ENCODE results near the gene CCDC91. TPM values are rescaled to one million over a fixed set of nuclear protein-coding genes. Genes with fewer than 3 reads are reported as not detected.

Gene CCDC91
- total RNA-seq, 1 experiment from 2014 or later = 15.7 TPM

DNA sequence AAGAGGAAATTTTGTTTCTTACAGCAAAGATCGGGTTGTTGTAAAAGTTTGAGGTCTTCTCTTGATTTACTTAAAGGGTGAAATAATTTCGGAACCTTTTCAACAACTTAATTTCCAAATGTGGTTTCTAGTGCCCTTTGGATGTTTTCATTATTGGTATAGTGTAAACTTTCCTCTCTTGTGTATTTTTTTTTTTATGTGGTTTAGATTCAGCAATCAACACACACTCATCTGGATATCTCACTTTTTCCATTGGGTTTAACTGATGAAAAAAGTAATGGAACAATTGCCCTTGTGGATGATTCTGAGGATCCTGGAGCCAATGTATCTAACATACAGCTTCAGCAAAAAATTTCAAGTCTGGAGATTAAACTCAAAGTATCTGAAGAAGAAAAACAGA, 116.3 kb downstream of the CCDC91 start:
- H3K4me3 Mint-ChIP-seq = no peak overlapping the region
- CTCF ChIA-PET = no interaction called here
- no peaks in the 10 kb centered on the region for H3K9me3 Mint-ChIP-seq
- no peak for TF ChIP-seq ZNF138 (CRISPR knock-in tag; conservative IDR thresholded peaks at IDR 0.05)
- TF ChIP-seq NFATC4 (CRISPR knock-in tag; IDR thresholded peaks at IDR 0.05) = no peak
- TF ChIP-seq, protein P1, sequence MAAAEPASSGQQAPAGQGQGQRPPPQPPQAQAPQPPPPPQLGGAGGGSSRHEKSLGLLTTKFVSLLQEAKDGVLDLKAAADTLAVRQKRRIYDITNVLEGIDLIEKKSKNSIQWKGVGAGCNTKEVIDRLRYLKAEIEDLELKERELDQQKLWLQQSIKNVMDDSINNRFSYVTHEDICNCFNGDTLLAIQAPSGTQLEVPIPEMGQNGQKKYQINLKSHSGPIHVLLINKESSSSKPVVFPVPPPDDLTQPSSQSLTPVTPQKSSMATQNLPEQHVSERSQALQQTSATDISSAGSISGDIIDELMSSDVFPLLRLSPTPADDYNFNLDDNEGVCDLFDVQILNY (CRISPR knock-in tag; IDR thresholded peaks at IDR 0.05) = no peak
- TF ChIP-seq NR1H2 (CRISPR knock-in tag; IDR thresholded peaks at IDR 0.05) = no peak
- TF ChIP-seq, protein P2, sequence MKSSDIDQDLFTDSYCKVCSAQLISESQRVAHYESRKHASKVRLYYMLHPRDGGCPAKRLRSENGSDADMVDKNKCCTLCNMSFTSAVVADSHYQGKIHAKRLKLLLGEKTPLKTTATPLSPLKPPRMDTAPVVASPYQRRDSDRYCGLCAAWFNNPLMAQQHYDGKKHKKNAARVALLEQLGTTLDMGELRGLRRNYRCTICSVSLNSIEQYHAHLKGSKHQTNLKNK (CRISPR knock-in tag; IDR thresholded peaks at IDR 0.05) = no peak
- no peak for TF ChIP-seq ATF1 (CRISPR knock-in tag; IDR thresholded peaks at IDR 0.05)
- no peak for TF ChIP-seq KAT7 (CRISPR knock-in tag; IDR thresholded peaks at IDR 0.05; ENCODE audit: borderline replicate concordance)
- no peak for TF ChIP-seq NFE2L1 (CRISPR knock-in tag; IDR thresholded peaks at IDR 0.05)
- TF ChIP-seq, protein P3, sequence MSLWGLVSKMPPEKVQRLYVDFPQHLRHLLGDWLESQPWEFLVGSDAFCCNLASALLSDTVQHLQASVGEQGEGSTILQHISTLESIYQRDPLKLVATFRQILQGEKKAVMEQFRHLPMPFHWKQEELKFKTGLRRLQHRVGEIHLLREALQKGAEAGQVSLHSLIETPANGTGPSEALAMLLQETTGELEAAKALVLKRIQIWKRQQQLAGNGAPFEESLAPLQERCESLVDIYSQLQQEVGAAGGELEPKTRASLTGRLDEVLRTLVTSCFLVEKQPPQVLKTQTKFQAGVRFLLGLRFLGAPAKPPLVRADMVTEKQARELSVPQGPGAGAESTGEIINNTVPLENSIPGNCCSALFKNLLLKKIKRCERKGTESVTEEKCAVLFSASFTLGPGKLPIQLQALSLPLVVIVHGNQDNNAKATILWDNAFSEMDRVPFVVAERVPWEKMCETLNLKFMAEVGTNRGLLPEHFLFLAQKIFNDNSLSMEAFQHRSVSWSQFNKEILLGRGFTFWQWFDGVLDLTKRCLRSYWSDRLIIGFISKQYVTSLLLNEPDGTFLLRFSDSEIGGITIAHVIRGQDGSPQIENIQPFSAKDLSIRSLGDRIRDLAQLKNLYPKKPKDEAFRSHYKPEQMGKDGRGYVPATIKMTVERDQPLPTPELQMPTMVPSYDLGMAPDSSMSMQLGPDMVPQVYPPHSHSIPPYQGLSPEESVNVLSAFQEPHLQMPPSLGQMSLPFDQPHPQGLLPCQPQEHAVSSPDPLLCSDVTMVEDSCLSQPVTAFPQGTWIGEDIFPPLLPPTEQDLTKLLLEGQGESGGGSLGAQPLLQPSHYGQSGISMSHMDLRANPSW (CRISPR knock-in tag; conservative IDR thresholded peaks at IDR 0.05; ENCODE audit: low read depth) = no peak
- TF ChIP-seq MYBL2 (CRISPR knock-in tag; IDR thresholded peaks at IDR 0.05) = no peak
- TF ChIP-seq MXD4 (CRISPR knock-in tag; IDR thresholded peaks at IDR 0.05; ENCODE audit: borderline replicate concordance) = no peak
- TF ChIP-seq, protein P4, sequence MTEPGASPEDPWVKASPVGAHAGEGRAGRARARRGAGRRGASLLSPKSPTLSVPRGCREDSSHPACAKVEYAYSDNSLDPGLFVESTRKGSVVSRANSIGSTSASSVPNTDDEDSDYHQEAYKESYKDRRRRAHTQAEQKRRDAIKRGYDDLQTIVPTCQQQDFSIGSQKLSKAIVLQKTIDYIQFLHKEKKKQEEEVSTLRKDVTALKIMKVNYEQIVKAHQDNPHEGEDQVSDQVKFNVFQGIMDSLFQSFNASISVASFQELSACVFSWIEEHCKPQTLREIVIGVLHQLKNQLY (CRISPR knock-in tag; IDR thresholded peaks at IDR 0.05) = no peak
- no peaks in the 10 kb centered on the region for H3K36me3 Mint-ChIP-seq
- H3K27ac Mint-ChIP-seq = no peak overlapping the region
- no peak for ATAC-seq
- H3K4me1 Mint-ChIP-seq = peaks cover 5% of the 10 kb centered on the region
- no peak for DNase-seq (ENCODE audit: low spot score)
- POLR2A ChIA-PET = no interaction called here
- no peaks in the 10 kb centered on the region for H3K27me3 Mint-ChIP-seq (ENCODE audit: low read depth)

DNA sequence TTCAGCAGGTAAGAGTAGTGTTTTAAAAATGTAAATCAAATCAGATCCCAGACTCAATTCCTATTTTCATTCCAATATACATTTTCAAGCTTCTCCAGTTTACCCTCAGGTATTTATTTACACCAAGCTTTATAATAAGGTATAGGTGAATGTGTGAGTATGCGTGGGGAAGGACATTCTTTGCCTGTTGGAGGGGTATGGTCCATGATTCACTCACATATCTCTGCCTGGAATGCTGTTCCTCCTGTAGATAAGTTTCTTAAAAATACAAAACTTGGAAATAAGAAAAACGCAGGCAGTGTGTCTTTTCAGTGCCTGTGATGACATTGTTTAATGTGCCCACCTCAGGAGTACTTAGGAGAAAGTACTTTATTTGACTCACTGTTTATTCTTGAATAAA, 118.6 kb downstream of the CCDC91 start:
- ChIA-PET CTCF (no interaction called here), POLR2A (no interaction called here)
- DNase-seq (ENCODE audit: low spot score) (no peak), ATAC-seq (no peak)
- TF ChIP-seq ESRRA (CRISPR knock-in tag; IDR thresholded peaks at IDR 0.05; ENCODE audit: borderline replicate concordance) (no peak), RORB (CRISPR knock-in tag; IDR thresholded peaks at IDR 0.05) (no peak), HMGA2 (CRISPR knock-in tag; IDR thresholded peaks at IDR 0.05) (no peak), ZNF423 (CRISPR knock-in tag; IDR thresholded peaks at IDR 0.05) (no peak), SMAD3 (CRISPR knock-in tag; IDR thresholded peaks at IDR 0.05; ENCODE audit: borderline replicate concordance) (no peak), ZNF263 (CRISPR knock-in tag; IDR thresholded peaks at IDR 0.05; ENCODE audit: low read depth) (no peak)
- TF ChIP-seq, protein P5, sequence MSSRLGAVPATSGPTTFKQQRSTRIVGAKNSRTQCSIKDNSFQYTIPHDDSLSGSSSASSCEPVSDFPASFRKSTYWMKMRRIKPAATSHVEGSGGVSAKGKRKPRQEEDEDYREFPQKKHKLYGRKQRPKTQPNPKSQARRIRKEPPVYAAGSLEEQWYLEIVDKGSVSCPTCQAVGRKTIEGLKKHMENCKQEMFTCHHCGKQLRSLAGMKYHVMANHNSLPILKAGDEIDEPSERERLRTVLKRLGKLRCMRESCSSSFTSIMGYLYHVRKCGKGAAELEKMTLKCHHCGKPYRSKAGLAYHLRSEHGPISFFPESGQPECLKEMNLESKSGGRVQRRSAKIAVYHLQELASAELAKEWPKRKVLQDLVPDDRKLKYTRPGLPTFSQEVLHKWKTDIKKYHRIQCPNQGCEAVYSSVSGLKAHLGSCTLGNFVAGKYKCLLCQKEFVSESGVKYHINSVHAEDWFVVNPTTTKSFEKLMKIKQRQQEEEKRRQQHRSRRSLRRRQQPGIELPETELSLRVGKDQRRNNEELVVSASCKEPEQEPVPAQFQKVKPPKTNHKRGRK (CRISPR knock-in tag; IDR thresholded peaks at IDR 0.05; ENCODE audit: borderline replicate concordance) = no peak
- TF ChIP-seq, protein P2 (CRISPR knock-in tag; IDR thresholded peaks at IDR 0.05) = no peak
- Mint-ChIP-seq H3K36me3 (no peaks in the 10 kb centered on the region), H3K9me3 (no peaks in the 10 kb centered on the region), H3K4me3 (no peak overlapping the region), H3K27me3 (ENCODE audit: low read depth) (no peaks in the 10 kb centered on the region), H3K4me1 (peaks cover 10% of the 10 kb centered on the region), H3K27ac (no peak overlapping the region)
